ENCODE measurements around the gene WDR1.

The WDR1 gene

GRCh38 chr4:10093801-10094552 is 22.6 kb downstream of the WDR1 start:
- H3K9me3 ChIP-seq (ENCODE audit: control insufficient read depth, low read length): no peaks in the 10 kb centered on the region
- no peak overlapping the region for H3K27ac ChIP-seq
- TF ChIP-seq CTCF (IDR thresholded peaks at IDR 0.05): no peak
- no peaks in the 10 kb centered on the region for H3K79me2 ChIP-seq
- H3K36me3 ChIP-seq (ENCODE audit: control insufficient read depth, insufficient read depth, low read length): no peaks in the 10 kb centered on the region
- no peak overlapping the region for H3K9ac ChIP-seq
- H3K4me2 ChIP-seq (ENCODE audit: low read length): no peak overlapping the region
- no peak overlapping the region for H2AFZ ChIP-seq
- H3K27me3 ChIP-seq (ENCODE audit: control insufficient read depth, insufficient read depth, low read length): no peaks in the 10 kb centered on the region
- H3K4me3 ChIP-seq (ENCODE audit: low read depth, low read length): no peak overlapping the region
- H3K4me1 ChIP-seq: no peaks in the 10 kb centered on the region

GRCh38 chr4:10093271-10093621 is 23.4 kb downstream of the WDR1 start:
- no peaks in the 10 kb centered on the region for H3K36me3 ChIP-seq (ENCODE audit: control insufficient read depth, insufficient read depth, low read length)

GRCh38 chr4:10092481-10093270 is 23.9 kb downstream of the WDR1 start:
- H3K79me2 ChIP-seq: no peaks in the 10 kb centered on the region
- no peaks in the 10 kb centered on the region for H3K4me1 ChIP-seq
- no peak for TF ChIP-seq CTCF (IDR thresholded peaks at IDR 0.05)
- H3K9ac ChIP-seq: no peak overlapping the region
- no peak overlapping the region for H3K27ac ChIP-seq
- H3K27me3 ChIP-seq (ENCODE audit: control insufficient read depth, insufficient read depth, low read length): no peaks in the 10 kb centered on the region
- no peaks in the 10 kb centered on the region for H3K9me3 ChIP-seq (ENCODE audit: control insufficient read depth, low read length)
- H3K4me2 ChIP-seq (ENCODE audit: low read length): no peak overlapping the region
- H3K4me3 ChIP-seq (ENCODE audit: low read depth, low read length): no peak overlapping the region
- no peak overlapping the region for H2AFZ ChIP-seq
- H3K36me3 ChIP-seq (ENCODE audit: control insufficient read depth, insufficient read depth, low read length): no peaks in the 10 kb centered on the region

More at GRCh38 chr4:10093271-10093621, 23.4 kb downstream of the WDR1 start:
- Histone ChIP-seq H3K27me3 (ENCODE audit: control insufficient read depth, insufficient read depth, low read length) (no peaks in the 10 kb centered on the region), H3K9ac (no peak overlapping the region), H3K27ac (no peak overlapping the region), H3K4me1 (no peaks in the 10 kb centered on the region), H2AFZ (no peak overlapping the region), H3K9me3 (ENCODE audit: control insufficient read depth, low read length) (no peaks in the 10 kb centered on the region), H3K79me2 (no peaks in the 10 kb centered on the region), H3K4me2 (ENCODE audit: low read length) (no peak overlapping the region), H3K4me3 (ENCODE audit: low read depth, low read length) (no peak overlapping the region)
- no peak for TF ChIP-seq CTCF (IDR thresholded peaks at IDR 0.05)

- Histone ChIP-seq H3K27ac (no peak overlapping the region), H3K4me3 (ENCODE audit: low read depth, low read length) (no peak overlapping the region), H3K79me2 (no peaks in the 10 kb centered on the region), H3K4me1 (no peaks in the 10 kb centered on the region), H3K4me2 (ENCODE audit: low read length) (no peak overlapping the region), H3K9ac (no peak overlapping the region), H2AFZ (no peak overlapping the region), H3K27me3 (ENCODE audit: control insufficient read depth, insufficient read depth, low read length) (no peaks in the 10 kb centered on the region), H3K9me3 (ENCODE audit: control insufficient read depth, low read length) (no peaks in the 10 kb centered on the region), H3K36me3 (ENCODE audit: control insufficient read depth, insufficient read depth, low read length) (no peaks in the 10 kb centered on the region)
- TF ChIP-seq CTCF (IDR thresholded peaks at IDR 0.05): no peak
Measured at GRCh38 chr4:10091531-10092181, 24.9 kb downstream of the WDR1 start.
